OCI-LY3 (cell line): ENCODE measurements around the gene SCNN1G.

Source experiments
- CTCF ChIP-seq: fragments of 200-600, 300-600 bp; sonication (generic); IDR thresholded peaks from 2 replicates; pipeline ENCODE4 v1.5.1; 2014; ENCODE audit warnings: antibody characterized with exemption, low read length, low read depth
- EZH2phosphoT487 ChIP-seq: fragments of 200-600 bp; shearing (Covaris generic); IDR thresholded peaks from 2 replicates; pipeline ENCODE4 v1.6.1; 2018; ENCODE audit warnings: antibody characterized with exemption, mixed run types, low read depth

- TF ChIP-seq CTCF (no peak), EZH2phosphoT487 (no peak)
Measured at GRCh38 chr16:23244122-23244521, 61.6 kb downstream of the SCNN1G start.
